K562 (cell line): Measurements from ENCODE around the gene USP31. TPM values are rescaled to one million over a fixed set of nuclear protein-coding genes. Genes with fewer than 3 reads are reported as not detected.

ENCODE experiments used
- ATAC-seq: fragments of 200-7000 bp; cut with Tn5 transposase; 3 replicates; pipeline ENCODE4 v1.9.1; 2020; ENCODE audit warnings: moderate library complexity
- BruUV-seq: library from RNA; stranded (reverse); fragments of 400-500 nt; replicated peaks from 2 replicates; lab custom pipeline; 2021; lab: Mats Ljungman, UMichigan
- CTCF ChIA-PET: fragments of 300-600 bp; formaldehyde crosslinking; extraction: SDS; loops from one replicate; lab custom pipeline; 2021; ENCODE audit warnings: low intra/inter-chr PET ratio; lab: Yijun Ruan, JAX
- POLR2A ChIA-PET: fragments of 300-600, 350-650 bp; sonication (Branson Sonifier 250); formaldehyde crosslinking; extraction: SDS; loops from one replicate; lab custom pipeline; 2021; ENCODE audit warnings: antibody characterized with exemption, inconsistent platforms; lab: Yijun Ruan, JAX
- DNase-seq, 4 experiments: peaks; one replicate each; pipeline versions ENCODE4 v3.0.0 to v3.0.0-alpha.2; 2011 to 2018; ENCODE audit warnings: low spot score in 3 of 4, mixed read lengths in 3 of 4; ENCODE audit errors: extremely low read depth in 1 of 4
- FAIRE-seq: peaks from 2 replicates; lab custom pipeline; 2011; peaks lifted over from hg19 to GRCh38; lab: Jason Lieb, UNC
- H2AFZ ChIP-seq: 2 replicates; pipeline ENCODE4 v1.6.0; 2011; ENCODE audit warnings: low read depth, low read length, control low read depth, inconsistent platforms
- H3K27ac ChIP-seq: fragments of 200-600 bp; 3 replicates; pipeline ENCODE4 v1.8.0; 2011; ENCODE audit warnings: low read depth, mild to moderate bottlenecking, control low read depth, inconsistent platforms, low read length, moderate library complexity, mixed read lengths; ENCODE audit errors: extremely low read depth
- H3K27me3 ChIP-seq, 2 experiments: fragments of 300-600 bp in 1 of 2; 2 replicates in 1 of 2; 3 replicates in 1 of 2; pipeline versions ENCODE4 v1.6.0 to v1.8.0; 2011; ENCODE audit warnings: inconsistent platforms in 2 of 2, low read length in 2 of 2, mild to moderate bottlenecking in 1 of 2, mixed read lengths in 1 of 2, moderate library complexity in 1 of 2; ENCODE audit not compliant: control insufficient read depth in 2 of 2, insufficient read depth in 2 of 2
- H3K36me3 ChIP-seq: fragments of 300-600 bp; 3 replicates; pipeline ENCODE4 v1.8.0; 2011; ENCODE audit warnings: mild to moderate bottlenecking, low read length, inconsistent platforms; ENCODE audit not compliant: control insufficient read depth, insufficient read depth
- H3K4me1 ChIP-seq, 2 experiments: fragments of 200-600 bp in 1 of 2; replicated peaks in 1 of 2; 2 replicates in 1 of 2; 3 replicates in 1 of 2; pipeline versions ENCODE4 v1.5.1 to v1.8.0; 2011; ENCODE audit warnings: inconsistent platforms in 2 of 2, low read length in 2 of 2, mild to moderate bottlenecking in 1 of 2, mixed read lengths in 1 of 2, moderate library complexity in 1 of 2; ENCODE audit not compliant: control insufficient read depth in 2 of 2, insufficient read depth in 2 of 2
- H3K4me2 ChIP-seq: 2 replicates; pipeline ENCODE4 v1.6.1; 2011; ENCODE audit warnings: low read length, control low read depth, inconsistent platforms, mixed read lengths; ENCODE audit not compliant: insufficient read depth
- H3K4me3 ChIP-seq: fragments of 200-600 bp; sonication (generic), shearing (Covaris generic); 2 replicates; pipeline ENCODE4 v1.5.1; 2016; ENCODE audit warnings: control low read depth, inconsistent platforms
- H3K79me2 ChIP-seq: fragments of 200-600 bp; 3 replicates; pipeline ENCODE4 v1.8.0; 2011; ENCODE audit warnings: low read length, inconsistent platforms; ENCODE audit not compliant: control insufficient read depth, insufficient read depth
- H3K9ac ChIP-seq, 2 experiments: 2 replicates each; pipeline versions ENCODE4 v1.6.0 to v1.6.1; 2011; ENCODE audit warnings: low read depth in 2 of 2, low read length in 2 of 2, control low read depth in 1 of 2, inconsistent platforms in 1 of 2, mild to moderate bottlenecking in 1 of 2, mixed read lengths in 1 of 2; ENCODE audit not compliant: insufficient read depth in 1 of 2
- H3K9me1 ChIP-seq: one replicate; pipeline ENCODE4 v1.6.0; 2011; ENCODE audit warnings: inconsistent platforms, mild to moderate bottlenecking, low read length, moderate library complexity; ENCODE audit not compliant: control insufficient read depth, insufficient read depth
- H3K9me3 ChIP-seq: replicated peaks from 2 replicates; pipeline ENCODE4 v1.5.1; 2011; ENCODE audit warnings: low read depth, low read length, inconsistent platforms; ENCODE audit not compliant: control insufficient read depth, insufficient read depth
- H4K20me1 ChIP-seq: replicated peaks from 2 replicates; pipeline ENCODE4 v1.6.1; 2011; ENCODE audit warnings: low read length, inconsistent platforms, mixed read lengths; ENCODE audit not compliant: control insufficient read depth, insufficient read depth
- GTF2A2 ChIP-seq: IDR thresholded peaks from 2 replicates; pipeline ENCODE4 v1.6.1; 2016; ENCODE audit warnings: mild to moderate bottlenecking, missing genetic modification characterization, missing compliant biosample characterization
- PURB ChIP-seq: sonication (generic); formaldehyde crosslinking; IDR thresholded peaks from 2 replicates; pipeline ENCODE4 v1.9.0; 2021; ENCODE audit warnings: low read depth, mild to moderate bottlenecking, missing genetic modification reagents
- TGIF2 ChIP-seq: sonication (generic); formaldehyde crosslinking; IDR thresholded peaks from 2 replicates; pipeline ENCODE4 v1.8.1; 2022; ENCODE audit warnings: mild to moderate bottlenecking, missing genetic modification reagents, moderate library complexity
- TRIM28 ChIP-seq: fragments of 450-650 bp; IDR thresholded peaks from 2 replicates; pipeline ENCODE4 v1.6.1; 2017
- ZBTB17 ChIP-seq: fragments of 450-650 bp; formaldehyde crosslinking; IDR thresholded peaks from 2 replicates; pipeline ENCODE4 v1.4.0; 2020; ENCODE audit warnings: mild to moderate bottlenecking
- WGBS: fragments of 100-300 bp; shearing (Covaris generic); methylation state at CpG from one replicate; pipeline ENCODE4 v1.1.6; 2016; ENCODE audit warnings: low coverage, mixed read lengths; ENCODE audit not compliant: insufficient coverage; ENCODE audit errors: missing lambda C conversion rate; 5-methylcytosine and 5-hydroxymethylcytosine counted together
- in situ Hi-C: fragments of 300-500 bp; cut with MboI; formaldehyde crosslinking; loops from 4 replicates; pipeline ENCODE4 v1.15.0; 2018; ENCODE audit warnings: inconsistent platforms, mixed read lengths
- intact Hi-C: fragments of 100-400 bp; cut with micrococcal nuclease; formaldehyde crosslinking; loops from 2 replicates; pipeline ENCODE4 v1.14.2; 2022
- polyA plus RNA-seq, 8 experiments: library from polyadenylated mRNA; depleted of rRNA in 4 of 8; stranded (reverse) in 5 of 8; unstranded in 3 of 8; fragments of >200 nt; fragmentation: Nextera tagmentation in 2 of 8; fragmentation: Illumina TruSeq in 1 of 8; extraction: Ambion mirVana in 2 of 8; extraction: Trizol in 1 of 8; gene quantifications; 2 replicates each; pipeline versions ENCODE4 v1.2.1 to v1.2.3, GENCODE V29; 2011 to 2014; ENCODE audit warnings: inconsistent platforms in 1 of 8, missing spikeins in 1 of 8
- total RNA-seq, 7 experiments: library from RNA; depleted of rRNA in 6 of 7; stranded (reverse); fragments of >200 nt in 6 of 7; fragmentation: Illumina TruSeq in 2 of 7; extraction: Trizol in 2 of 7; gene quantifications; 2 replicates each; pipeline versions ENCODE4 v1.2.1 to v1.2.3, GENCODE V29; 2011 to 2021; ENCODE audit warnings: low replicate concordance in 1 of 7
- TF ChIP-seq, protein P1 (sequence below): fragments of 450-650 bp; IDR thresholded peaks from 2 replicates; pipeline ENCODE4 v1.6.1; 2018; ENCODE audit warnings: mild to moderate bottlenecking, low read depth; ENCODE audit not compliant: partially characterized antibody
- TF ChIP-seq, protein P2 (sequence below), 2 experiments: fragments of 450-650 bp; formaldehyde crosslinking in 1 of 2; IDR thresholded peaks; 2 replicates each; pipeline versions ENCODE4 v1.4.0 to v1.6.1; 2014 to 2020; ENCODE audit warnings: mild to moderate bottlenecking in 2 of 2, borderline replicate concordance in 1 of 2, low read depth in 1 of 2
- TF ChIP-seq, protein P3 (sequence below), 2 experiments: fragments of 450-650 bp; IDR thresholded peaks; 2 replicates each; pipeline ENCODE4 v1.6.1; 2016

USP31 gene
- total and polyA plus RNA-seq, 9 of the 15 experiments (the other 6 are each of a cell fraction or from before 2014, with no cell fraction given): 0.56 to 4.9 (median 2.9) TPM

DNA sequence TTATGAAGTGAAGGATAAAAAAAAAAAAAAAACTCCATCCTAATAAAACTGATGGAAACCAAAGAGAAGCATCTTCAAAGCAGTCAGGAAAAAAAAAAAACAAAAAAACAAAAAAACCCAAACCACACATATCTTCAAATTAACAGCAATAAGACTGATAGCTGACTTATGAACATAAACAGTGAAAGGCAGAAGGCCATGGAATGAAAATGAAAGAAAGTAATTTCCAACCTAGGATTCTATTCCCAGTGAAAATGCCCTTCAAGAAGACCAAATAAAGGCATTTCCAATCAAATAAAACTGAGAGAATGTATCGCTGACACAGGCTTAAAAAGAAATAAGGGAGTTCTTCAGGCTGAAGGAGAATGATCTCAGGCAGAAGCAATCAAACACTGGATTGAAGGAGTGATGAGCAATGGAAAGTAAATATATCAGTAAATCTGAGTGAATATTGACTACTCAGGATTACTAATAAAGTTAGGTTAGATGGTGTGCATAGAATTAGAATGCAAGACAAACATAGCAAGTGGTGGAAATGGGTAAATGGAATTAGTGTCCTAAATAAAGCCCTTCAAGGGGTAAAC lies 92.1 kb downstream of the USP31 start:
- Histone ChIP-seq H3K9me3 (no peaks in the 10 kb centered on the region), H3K4me1 (no peaks in the 10 kb centered on the region), H4K20me1 (no peaks in the 10 kb centered on the region), H3K9me1 (no peaks in the 10 kb centered on the region), H3K79me2 (no peaks in the 10 kb centered on the region), H3K4me3 (no peak overlapping the region), H3K27me3 (peaks cover 11 to 34% of the 10 kb centered on the region in 2 experiments; a peak in 4 of 5 replicates), H2AFZ (no peak overlapping the region), H3K27ac (no peak overlapping the region), H3K4me2 (no peak overlapping the region), H3K36me3 (no peaks in the 10 kb centered on the region), H3K9ac (no peak overlapping the region)
- intact Hi-C loops (no loop called here), in situ Hi-C loops (no loop called here)
- BruUV-seq: no TSS peak
- ChIA-PET POLR2A (no interaction called here), CTCF (no interaction called here)
- no peak for ATAC-seq
- TF ChIP-seq, protein P1, sequence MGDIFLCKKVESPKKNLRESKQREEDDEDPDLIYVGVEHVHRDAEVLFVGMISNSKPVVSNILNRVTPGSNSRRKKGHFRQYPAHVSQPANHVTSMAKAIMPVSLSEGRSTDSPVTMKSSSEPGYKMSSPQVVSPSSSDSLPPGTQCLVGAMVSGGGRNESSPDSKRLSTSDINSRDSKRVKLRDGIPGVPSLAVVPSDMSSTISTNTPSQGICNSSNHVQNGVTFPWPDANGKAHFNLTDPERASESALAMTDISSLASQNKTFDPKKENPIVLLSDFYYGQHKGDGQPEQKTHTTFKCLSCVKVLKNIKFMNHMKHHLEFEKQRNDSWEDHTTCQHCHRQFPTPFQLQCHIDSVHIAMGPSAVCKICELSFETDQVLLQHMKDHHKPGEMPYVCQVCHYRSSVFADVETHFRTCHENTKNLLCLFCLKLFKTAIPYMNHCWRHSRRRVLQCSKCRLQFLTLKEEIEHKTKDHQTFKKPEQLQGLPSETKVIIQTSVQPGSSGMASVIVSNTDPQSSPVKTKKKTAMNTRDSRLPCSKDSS: peak; percentile 9
- TF ChIP-seq, protein P2, sequence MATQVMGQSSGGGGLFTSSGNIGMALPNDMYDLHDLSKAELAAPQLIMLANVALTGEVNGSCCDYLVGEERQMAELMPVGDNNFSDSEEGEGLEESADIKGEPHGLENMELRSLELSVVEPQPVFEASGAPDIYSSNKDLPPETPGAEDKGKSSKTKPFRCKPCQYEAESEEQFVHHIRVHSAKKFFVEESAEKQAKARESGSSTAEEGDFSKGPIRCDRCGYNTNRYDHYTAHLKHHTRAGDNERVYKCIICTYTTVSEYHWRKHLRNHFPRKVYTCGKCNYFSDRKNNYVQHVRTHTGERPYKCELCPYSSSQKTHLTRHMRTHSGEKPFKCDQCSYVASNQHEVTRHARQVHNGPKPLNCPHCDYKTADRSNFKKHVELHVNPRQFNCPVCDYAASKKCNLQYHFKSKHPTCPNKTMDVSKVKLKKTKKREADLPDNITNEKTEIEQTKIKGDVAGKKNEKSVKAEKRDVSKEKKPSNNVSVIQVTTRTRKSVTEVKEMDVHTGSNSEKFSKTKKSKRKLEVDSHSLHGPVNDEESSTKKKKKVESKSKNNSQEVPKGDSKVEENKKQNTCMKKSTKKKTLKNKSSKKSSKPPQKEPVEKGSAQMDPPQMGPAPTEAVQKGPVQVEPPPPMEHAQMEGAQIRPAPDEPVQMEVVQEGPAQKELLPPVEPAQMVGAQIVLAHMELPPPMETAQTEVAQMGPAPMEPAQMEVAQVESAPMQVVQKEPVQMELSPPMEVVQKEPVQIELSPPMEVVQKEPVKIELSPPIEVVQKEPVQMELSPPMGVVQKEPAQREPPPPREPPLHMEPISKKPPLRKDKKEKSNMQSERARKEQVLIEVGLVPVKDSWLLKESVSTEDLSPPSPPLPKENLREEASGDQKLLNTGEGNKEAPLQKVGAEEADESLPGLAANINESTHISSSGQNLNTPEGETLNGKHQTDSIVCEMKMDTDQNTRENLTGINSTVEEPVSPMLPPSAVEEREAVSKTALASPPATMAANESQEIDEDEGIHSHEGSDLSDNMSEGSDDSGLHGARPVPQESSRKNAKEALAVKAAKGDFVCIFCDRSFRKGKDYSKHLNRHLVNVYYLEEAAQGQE (IDR thresholded peaks at IDR 0.05; ENCODE audit: borderline replicate concordance): peak; percentile 19; the same call in 1 of the 2 replicates
- TF ChIP-seq, protein P2 (CRISPR knock-in tag; IDR thresholded peaks at IDR 0.05; ENCODE audit: low read depth): no peak
- TF ChIP-seq TGIF2 (CRISPR knock-in tag) (no peak), PURB (no peak), TRIM28 (peak; percentile 29; the same call in 1 of the 2 replicates), ZBTB17 (CRISPR knock-in tag) (peak; percentile 91), GTF2A2 (tag) (no peak)
- TF ChIP-seq, protein P3, sequence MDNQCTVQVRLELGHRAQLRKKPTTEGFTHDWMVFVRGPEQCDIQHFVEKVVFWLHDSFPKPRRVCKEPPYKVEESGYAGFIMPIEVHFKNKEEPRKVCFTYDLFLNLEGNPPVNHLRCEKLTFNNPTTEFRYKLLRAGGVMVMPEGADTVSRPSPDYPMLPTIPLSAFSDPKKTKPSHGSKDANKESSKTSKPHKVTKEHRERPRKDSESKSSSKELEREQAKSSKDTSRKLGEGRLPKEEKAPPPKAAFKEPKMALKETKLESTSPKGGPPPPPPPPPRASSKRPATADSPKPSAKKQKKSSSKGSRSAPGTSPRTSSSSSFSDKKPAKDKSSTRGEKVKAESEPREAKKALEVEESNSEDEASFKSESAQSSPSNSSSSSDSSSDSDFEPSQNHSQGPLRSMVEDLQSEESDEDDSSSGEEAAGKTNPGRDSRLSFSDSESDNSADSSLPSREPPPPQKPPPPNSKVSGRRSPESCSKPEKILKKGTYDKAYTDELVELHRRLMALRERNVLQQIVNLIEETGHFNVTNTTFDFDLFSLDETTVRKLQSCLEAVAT (IDR thresholded peaks at IDR 0.05): peak in 1 of 2 experiments; percentile 87; a peak in 2 of 4 replicates
- WGBS: 0% methylated on average over 1 of the region's 1 CpG
- FAIRE-seq: peak; percentile 11
- DNase-seq: no peak
